Left colon (tissue), 2 donors: ENCODE measurements around the gene SCN3A. TPM values are rescaled to one million over a fixed set of nuclear protein-coding genes. Genes with fewer than 3 reads are reported as not detected.

Source experiments
- ATAC-seq: fragments of 200-7000 bp; cut with Tn5 transposase; one replicate; pipeline ENCODE4 v1.9.1; 2020; ENCODE audit warnings: mild to moderate bottlenecking, moderate library complexity
- DNase-seq, 2 donors: peaks; one replicate each; pipeline ENCODE4 v3.0.0-alpha.2; 2020
- intact Hi-C, 2 donors: fragments of 100-400 bp; cut with DNase I in 1 of 2; cut with micrococcal nuclease in 1 of 2; formaldehyde crosslinking; loops; one replicate each; pipeline versions ENCODE4 v1.11.2 to v1.14.0; 2022; cut with DNase I, micrococcal nuclease
- total RNA-seq, 2 donors: library from RNA; stranded (reverse); fragmentation: NEBNext Ultra II Directional; extraction: Animal tissue kit (Norgen Biotek cat#: 25700); gene quantifications; one replicate each; pipeline ENCODE4 v1.2.1, GENCODE V29; 2021
- donor health status: DM: no; HTN: no; CAD: no.
- donor health status: DM: yes; HTN: yes; CAD: no.

The SCN3A gene
- total RNA-seq, 2 donors from 2014 or later = 0.43 to 1.4 TPM

GRCh38 chr2:165120740-165121467, 82.9 kb downstream of the SCN3A start:
- intact Hi-C loops = no loop called here
- no peak for ATAC-seq

DNA sequence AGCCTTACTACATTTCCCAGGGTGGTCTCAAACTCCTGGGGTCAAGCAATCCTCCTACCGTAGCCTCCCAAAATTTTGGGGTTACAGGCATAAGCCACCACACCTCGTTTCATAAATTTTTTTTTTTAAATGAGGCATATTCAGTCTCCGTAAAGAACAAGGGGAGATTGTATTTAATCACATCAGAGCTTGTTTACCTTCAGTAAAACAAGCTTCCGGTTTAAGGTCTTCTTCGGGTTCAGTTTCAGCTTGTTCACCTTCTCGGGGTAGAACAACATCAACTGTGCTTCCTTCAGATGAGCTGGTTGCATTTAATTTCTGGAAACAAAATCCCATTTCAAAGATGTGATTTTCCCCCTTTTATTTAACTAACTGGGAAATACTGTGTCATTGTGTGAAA, 88.6 kb downstream of the SCN3A start:
- intact Hi-C loops = no loop called here
- ATAC-seq (no peak), DNase-seq (no peak)

More at GRCh38 chr2:165120740-165121467, 82.9 kb downstream of the SCN3A start:
- DNase-seq = no peak

- no peak for DNase-seq
- ATAC-seq = no peak
- intact Hi-C loops = no loop called here
Measured at GRCh38 chr2:165114346-165114939, 89.4 kb downstream of the SCN3A start.

- DNase-seq (no peak), ATAC-seq (no peak)
- intact Hi-C loops = no loop called here
Measured at GRCh38 chr2:165113414-165113813, 90.4 kb downstream of the SCN3A start.

DNA sequence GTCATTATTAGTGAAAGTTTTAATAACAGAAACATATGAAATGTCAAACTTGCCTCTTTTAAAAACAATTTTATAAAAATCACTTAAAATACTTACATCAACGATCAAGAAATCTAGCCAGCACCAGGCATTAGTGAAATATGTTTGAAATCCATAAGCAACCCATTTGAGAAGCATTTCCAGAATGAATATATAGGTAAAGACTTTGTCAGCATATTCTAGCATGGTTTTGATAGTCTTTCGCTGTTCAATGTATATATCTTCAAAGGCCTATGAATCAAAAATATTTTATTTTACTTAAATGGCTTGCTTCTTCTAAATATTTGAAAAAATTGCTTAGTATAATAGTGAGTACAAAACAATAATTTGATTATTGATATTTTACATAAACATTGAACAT, 91.1 kb downstream of the SCN3A start:
- DNase-seq = no peak
- no peak for ATAC-seq
- intact Hi-C loops = no loop called here

GRCh38 chr2:165112133-165112573, 91.7 kb downstream of the SCN3A start:
- ATAC-seq = no peak
- intact Hi-C loops = no loop called here
- no peak for DNase-seq

- no peak for ATAC-seq
- intact Hi-C loops = no loop called here
Measured at GRCh38 chr2:165110394-165110793, 93.5 kb downstream of the SCN3A start.

DNA sequence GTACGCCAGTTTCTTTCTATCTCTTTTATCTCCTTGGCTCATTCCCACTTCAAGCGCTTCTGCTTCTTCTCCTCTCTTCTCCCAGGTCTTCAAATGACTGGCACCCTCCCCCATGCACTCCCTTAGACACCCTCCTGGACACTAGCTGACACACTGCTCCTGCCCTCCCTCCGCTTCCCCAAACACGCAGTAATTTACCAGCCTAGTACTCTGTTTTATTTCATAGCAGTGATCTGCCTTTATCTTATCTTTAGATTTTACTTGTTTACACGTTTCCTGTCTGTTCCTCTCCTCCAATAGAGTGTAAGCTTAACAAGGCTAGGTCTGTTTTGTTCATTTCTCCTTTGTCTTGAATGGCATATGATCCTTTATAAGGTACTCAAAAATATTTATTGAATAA, 93.9 kb downstream of the SCN3A start:
- no peak for ATAC-seq
- no peak for DNase-seq
- intact Hi-C loops = no loop called here

More at GRCh38 chr2:165110394-165110793, 93.5 kb downstream of the SCN3A start:
- no peak for DNase-seq

DNA sequence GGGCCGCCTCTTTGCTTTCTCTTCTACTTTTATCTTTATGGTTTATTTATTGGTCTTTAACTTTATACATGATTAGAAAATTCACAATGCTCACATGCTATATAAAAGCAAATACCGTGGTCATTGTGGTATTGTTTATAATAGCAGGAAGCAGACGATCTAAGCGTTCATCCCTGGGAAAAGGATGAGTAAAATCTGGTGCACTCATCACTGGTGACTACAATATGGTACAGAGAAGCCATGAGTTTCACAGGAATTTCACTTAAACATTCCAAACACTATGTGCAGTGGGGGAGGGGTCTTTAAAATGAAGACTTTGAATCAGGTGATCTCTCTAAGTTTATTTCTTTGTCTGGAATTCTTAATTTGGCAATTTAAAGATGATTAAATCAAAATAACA, 97.9 kb downstream of the SCN3A start:
- no peak for ATAC-seq
- intact Hi-C loops = no loop called here
- no peak for DNase-seq

GRCh38 chr2:165087933-165088901, 115.6 kb downstream of the SCN3A start:
- ATAC-seq (no peak), DNase-seq (no peak)
- intact Hi-C loops = no loop called here

DNA sequence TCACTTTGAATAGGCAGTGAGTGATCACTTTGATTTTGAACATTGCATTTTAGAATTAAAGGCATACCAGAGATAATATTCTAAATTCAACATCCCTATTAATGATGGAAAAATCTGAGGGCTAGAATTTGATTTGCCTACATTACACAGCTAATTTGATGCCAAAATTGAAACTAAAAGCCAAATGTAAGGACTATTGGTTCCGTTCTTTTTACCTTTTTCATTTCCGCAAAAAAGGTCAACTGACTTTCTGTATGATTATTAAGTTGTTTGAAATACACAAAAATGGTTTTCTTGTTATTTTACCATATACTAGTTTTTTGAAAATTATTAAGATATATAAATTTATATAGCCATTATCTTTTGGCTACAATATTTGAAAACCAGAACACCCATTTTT, 117.5 kb downstream of the SCN3A start:
- ATAC-seq (no peak), DNase-seq (no peak)
- intact Hi-C loops = no loop called here

- ATAC-seq (no peak), DNase-seq (no peak)
- intact Hi-C loops = no loop called here
Measured at GRCh38 chr2:165083326-165083725, 120.5 kb downstream of the SCN3A start.

DNA sequence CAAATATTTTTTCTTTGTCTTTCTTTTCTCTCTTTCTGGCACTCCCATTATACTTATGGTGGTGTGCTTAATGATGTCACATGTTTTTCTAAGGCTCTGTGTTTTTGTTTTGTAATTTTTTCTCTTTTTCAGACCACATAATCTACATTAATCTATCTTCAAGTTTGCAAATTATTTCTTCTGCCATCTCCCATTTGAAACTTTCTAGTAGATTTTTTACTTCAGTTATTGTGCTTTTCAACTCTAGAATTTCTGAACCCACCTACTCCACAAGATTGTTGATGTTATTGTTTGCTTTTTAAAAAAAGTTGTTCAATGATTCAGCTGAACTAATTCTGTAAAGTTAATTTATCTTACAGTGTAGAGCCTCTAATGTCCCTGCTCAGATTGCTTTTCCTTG, 121.4 kb downstream of the SCN3A start:
- ATAC-seq (no peak), DNase-seq (no peak)
- intact Hi-C loops = no loop called here

- ATAC-seq (no peak), DNase-seq (no peak)
- intact Hi-C loops = no loop called here
Measured at GRCh38 chr2:165081276-165081675, 122.6 kb downstream of the SCN3A start.

- intact Hi-C loops = no loop called here
- no peak for ATAC-seq
- DNase-seq = no peak
Measured at GRCh38 chr2:165079432-165079831, 124.4 kb downstream of the SCN3A start.

- intact Hi-C loops = no loop called here
- no peak for ATAC-seq
Measured at GRCh38 chr2:165078913-165079312, 124.9 kb downstream of the SCN3A start.

DNA sequence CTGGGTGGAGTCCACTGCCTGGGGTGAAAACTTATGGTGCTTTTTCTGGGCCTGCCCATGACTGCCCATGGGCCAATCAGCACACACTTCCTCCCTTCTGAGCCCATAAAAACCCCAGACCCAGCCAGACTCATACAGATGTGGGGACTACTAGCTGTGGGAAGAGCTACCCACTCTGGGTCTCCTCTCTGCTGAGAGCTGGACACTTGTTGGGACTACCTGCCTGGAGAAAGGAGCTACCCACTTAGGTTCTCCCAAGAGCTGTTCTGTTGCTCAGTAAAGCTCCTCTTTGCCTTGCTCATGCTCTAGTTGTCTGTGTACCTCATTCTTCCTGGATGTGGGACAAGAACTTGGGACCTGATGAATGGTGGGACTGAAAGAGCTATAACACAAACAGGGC, 129.0 kb downstream of the SCN3A start:
- no peak for ATAC-seq
- intact Hi-C loops = no loop called here
- DNase-seq = no peak

More at GRCh38 chr2:165078913-165079312, 124.9 kb downstream of the SCN3A start:
- DNase-seq = no peak

- no peak for DNase-seq
- intact Hi-C loops = no loop called here
- no peak for ATAC-seq
Measured at GRCh38 chr2:165074323-165074722, 129.5 kb downstream of the SCN3A start.

- intact Hi-C loops = no loop called here
- ATAC-seq (no peak), DNase-seq (no peak)
Measured at GRCh38 chr2:165070076-165070475, 133.8 kb downstream of the SCN3A start.

GRCh38 chr2:165069151-165069550, 134.7 kb downstream of the SCN3A start:
- no peak for ATAC-seq
- intact Hi-C loops = no loop called here
- no peak for DNase-seq
